Liver (tissue), 3 donors: Measurements from ENCODE around the gene CAMKK1.

ENCODE experiments used
- ATF3 ChIP-seq: IDR thresholded peaks from 2 replicates; pipeline ENCODE4 v1.6.1; 2016; ENCODE audit warnings: antibody characterized with exemption
- EGR1 ChIP-seq, 2 donors: IDR thresholded peaks; 2 replicates each; pipeline ENCODE4 v1.6.1; 2016 to 2018; ENCODE audit warnings: antibody characterized with exemption in 2 of 2, low read depth in 2 of 2
- FOXA2 ChIP-seq: IDR thresholded peaks from 2 replicates; pipeline ENCODE4 v1.6.1; 2016; ENCODE audit warnings: antibody characterized with exemption
- GABPA ChIP-seq, 2 donors: IDR thresholded peaks in 1 of 2; conservative IDR thresholded peaks in 1 of 2; 2 replicates each; pipeline ENCODE4 v1.6.1; 2016; ENCODE audit warnings: antibody characterized with exemption in 2 of 2, mild to moderate bottlenecking in 1 of 2, moderate library complexity in 1 of 2
- RAD21 ChIP-seq, 2 donors: IDR thresholded peaks; 2 replicates each; pipeline ENCODE4 v1.6.1; 2016; ENCODE audit warnings: antibody characterized with exemption in 2 of 2, mild to moderate bottlenecking in 2 of 2
- REST ChIP-seq: IDR thresholded peaks from 2 replicates; pipeline ENCODE4 v1.6.1; 2016; ENCODE audit warnings: antibody characterized with exemption, mild to moderate bottlenecking
- RXRA ChIP-seq, 2 donors: IDR thresholded peaks; 2 replicates each; pipeline ENCODE4 v1.6.1; 2017 to 2018; ENCODE audit warnings: antibody characterized with exemption in 2 of 2, mild to moderate bottlenecking in 1 of 2
- YY1 ChIP-seq: IDR thresholded peaks from 2 replicates; pipeline ENCODE4 v1.6.1; 2016; ENCODE audit warnings: antibody characterized with exemption, mild to moderate bottlenecking
- TF ChIP-seq, protein P1 (sequence below): fragments of 150-350 bp; IDR thresholded peaks from 2 replicates; pipeline ENCODE4 v1.5.1; 2017; ENCODE audit warnings: improper control_type of control experiment, low read depth, low read length; ENCODE audit not compliant: missing input control
- TF ChIP-seq, protein P2 (sequence below): IDR thresholded peaks from 2 replicates; pipeline ENCODE4 v1.6.1; 2016; ENCODE audit warnings: antibody characterized with exemption
- TF ChIP-seq, protein P3 (sequence below): IDR thresholded peaks from 2 replicates; pipeline ENCODE4 v1.6.1; 2016; ENCODE audit warnings: antibody characterized with exemption
- donor health status: healthy.
- donor health status: healthy.

DNA sequence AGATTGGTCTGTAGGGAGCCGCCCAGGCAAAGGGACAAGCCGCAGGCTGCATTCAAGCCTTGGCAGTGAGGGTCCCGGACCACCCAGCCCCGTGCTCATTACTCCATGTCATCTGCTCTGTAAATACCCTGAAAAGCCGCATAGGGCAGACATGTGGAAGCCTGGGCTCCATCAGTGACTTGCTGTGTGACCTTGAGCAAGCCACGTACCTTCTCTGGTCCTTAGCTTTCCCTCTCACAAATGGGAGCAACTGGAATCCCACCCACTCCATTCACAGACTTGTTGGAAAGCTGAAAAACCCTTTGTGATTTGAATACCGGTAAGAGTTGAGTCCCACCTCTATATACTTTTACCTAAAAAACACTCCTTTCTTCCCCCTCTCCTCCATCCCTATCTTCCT lies 11.9 kb downstream of the CAMKK1 start:
- TF ChIP-seq RXRA (IDR thresholded peaks at IDR 0.05) (no peak), REST (no peak), EGR1 (IDR thresholded peaks at IDR 0.05; ENCODE audit: low read depth in 2 of 2) (no peak), GABPA (IDR thresholded peaks at IDR 0.05 in 1 of 2, conservative IDR thresholded peaks at IDR 0.05 in 1 of 2) (no peak), YY1 (no peak), ATF3 (no peak), RAD21 (IDR thresholded peaks at IDR 0.05) (no peak), FOXA2 (no peak)
- TF ChIP-seq, protein P1, sequence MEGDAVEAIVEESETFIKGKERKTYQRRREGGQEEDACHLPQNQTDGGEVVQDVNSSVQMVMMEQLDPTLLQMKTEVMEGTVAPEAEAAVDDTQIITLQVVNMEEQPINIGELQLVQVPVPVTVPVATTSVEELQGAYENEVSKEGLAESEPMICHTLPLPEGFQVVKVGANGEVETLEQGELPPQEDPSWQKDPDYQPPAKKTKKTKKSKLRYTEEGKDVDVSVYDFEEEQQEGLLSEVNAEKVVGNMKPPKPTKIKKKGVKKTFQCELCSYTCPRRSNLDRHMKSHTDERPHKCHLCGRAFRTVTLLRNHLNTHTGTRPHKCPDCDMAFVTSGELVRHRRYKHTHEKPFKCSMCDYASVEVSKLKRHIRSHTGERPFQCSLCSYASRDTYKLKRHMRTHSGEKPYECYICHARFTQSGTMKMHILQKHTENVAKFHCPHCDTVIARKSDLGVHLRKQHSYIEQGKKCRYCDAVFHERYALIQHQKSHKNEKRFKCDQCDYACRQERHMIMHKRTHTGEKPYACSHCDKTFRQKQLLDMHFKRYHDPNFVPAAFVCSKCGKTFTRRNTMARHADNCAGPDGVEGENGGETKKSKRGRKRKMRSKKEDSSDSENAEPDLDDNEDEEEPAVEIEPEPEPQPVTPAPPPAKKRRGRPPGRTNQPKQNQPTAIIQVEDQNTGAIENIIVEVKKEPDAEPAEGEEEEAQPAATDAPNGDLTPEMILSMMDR, result no peak
- TF ChIP-seq, protein P2, sequence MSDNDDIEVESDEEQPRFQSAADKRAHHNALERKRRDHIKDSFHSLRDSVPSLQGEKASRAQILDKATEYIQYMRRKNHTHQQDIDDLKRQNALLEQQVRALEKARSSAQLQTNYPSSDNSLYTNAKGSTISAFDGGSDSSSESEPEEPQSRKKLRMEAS, result no peak
- TF ChIP-seq, protein P3, sequence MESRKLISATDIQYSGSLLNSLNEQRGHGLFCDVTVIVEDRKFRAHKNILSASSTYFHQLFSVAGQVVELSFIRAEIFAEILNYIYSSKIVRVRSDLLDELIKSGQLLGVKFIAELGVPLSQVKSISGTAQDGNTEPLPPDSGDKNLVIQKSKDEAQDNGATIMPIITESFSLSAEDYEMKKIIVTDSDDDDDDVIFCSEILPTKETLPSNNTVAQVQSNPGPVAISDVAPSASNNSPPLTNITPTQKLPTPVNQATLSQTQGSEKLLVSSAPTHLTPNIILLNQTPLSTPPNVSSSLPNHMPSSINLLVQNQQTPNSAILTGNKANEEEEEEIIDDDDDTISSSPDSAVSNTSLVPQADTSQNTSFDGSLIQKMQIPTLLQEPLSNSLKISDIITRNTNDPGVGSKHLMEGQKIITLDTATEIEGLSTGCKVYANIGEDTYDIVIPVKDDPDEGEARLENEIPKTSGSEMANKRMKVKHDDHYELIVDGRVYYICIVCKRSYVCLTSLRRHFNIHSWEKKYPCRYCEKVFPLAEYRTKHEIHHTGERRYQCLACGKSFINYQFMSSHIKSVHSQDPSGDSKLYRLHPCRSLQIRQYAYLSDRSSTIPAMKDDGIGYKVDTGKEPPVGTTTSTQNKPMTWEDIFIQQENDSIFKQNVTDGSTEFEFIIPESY, result no peak
